ENCODE measurements around the gene ADAMTS15. TPM values are rescaled to one million over a fixed set of nuclear protein-coding genes. Genes with fewer than 3 reads are reported as not detected.

ADAMTS15 gene
- total and polyA plus RNA-seq, 11 donors: 5.3 to 71.0 (median 16.7) TPM

GRCh38 chr11:130418210-130418609 lies 30.2 kb upstream of the ADAMTS15 start:
- no peak for ATAC-seq
- Histone ChIP-seq H3K4me1 (peaks cover 0 to 13% (median 0%) of the 10 kb centered on the region in 12 donors), H3K27ac (no peak overlapping the region), H3K4me3 (no peak overlapping the region), H3K36me3 (no peaks in the 10 kb centered on the region), H3K27me3 (no peaks in the 10 kb centered on the region), H3K9me3 (no peaks in the 10 kb centered on the region)
- no peak for DNase-seq
- TF ChIP-seq, protein P1, sequence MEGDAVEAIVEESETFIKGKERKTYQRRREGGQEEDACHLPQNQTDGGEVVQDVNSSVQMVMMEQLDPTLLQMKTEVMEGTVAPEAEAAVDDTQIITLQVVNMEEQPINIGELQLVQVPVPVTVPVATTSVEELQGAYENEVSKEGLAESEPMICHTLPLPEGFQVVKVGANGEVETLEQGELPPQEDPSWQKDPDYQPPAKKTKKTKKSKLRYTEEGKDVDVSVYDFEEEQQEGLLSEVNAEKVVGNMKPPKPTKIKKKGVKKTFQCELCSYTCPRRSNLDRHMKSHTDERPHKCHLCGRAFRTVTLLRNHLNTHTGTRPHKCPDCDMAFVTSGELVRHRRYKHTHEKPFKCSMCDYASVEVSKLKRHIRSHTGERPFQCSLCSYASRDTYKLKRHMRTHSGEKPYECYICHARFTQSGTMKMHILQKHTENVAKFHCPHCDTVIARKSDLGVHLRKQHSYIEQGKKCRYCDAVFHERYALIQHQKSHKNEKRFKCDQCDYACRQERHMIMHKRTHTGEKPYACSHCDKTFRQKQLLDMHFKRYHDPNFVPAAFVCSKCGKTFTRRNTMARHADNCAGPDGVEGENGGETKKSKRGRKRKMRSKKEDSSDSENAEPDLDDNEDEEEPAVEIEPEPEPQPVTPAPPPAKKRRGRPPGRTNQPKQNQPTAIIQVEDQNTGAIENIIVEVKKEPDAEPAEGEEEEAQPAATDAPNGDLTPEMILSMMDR (IDR thresholded peaks at IDR 0.05): no peak
- no peak for TF ChIP-seq POLR2A (IDR thresholded peaks at IDR 0.05)
- WGBS, 4 donors: 92 to 97% (median 95%) methylated on average over 4 to 5 of the region's 5 CpGs
- intact Hi-C loops (cut with DNase I): no loop called here

- peak in 1 of 5 donors; percentile 47 for DNase-seq
- no peak overlapping the region for H3K27ac ChIP-seq
- H3K4me3 ChIP-seq: no peak overlapping the region
- no peaks in the 10 kb centered on the region for H3K27me3 ChIP-seq
- TF ChIP-seq POLR2A (IDR thresholded peaks at IDR 0.05): no peak
- TF ChIP-seq, protein P1 (IDR thresholded peaks at IDR 0.05): no peak
- H3K36me3 ChIP-seq: no peaks in the 10 kb centered on the region
- peaks cover 0 to 13% (median 0%) of the 10 kb centered on the region in 12 donors for H3K4me1 ChIP-seq
- ATAC-seq: peak in 2 of 4 donors; percentile 19 to 46
- intact Hi-C loops (cut with DNase I): no loop called here
- H3K9me3 ChIP-seq: no peaks in the 10 kb centered on the region
- WGBS, 4 donors: 65 to 74% (median 66%) methylated on average over 12 of the region's 12 CpGs
Measured at GRCh38 chr11:130418756-130419155, 29.7 kb upstream of the ADAMTS15 start.

DNA sequence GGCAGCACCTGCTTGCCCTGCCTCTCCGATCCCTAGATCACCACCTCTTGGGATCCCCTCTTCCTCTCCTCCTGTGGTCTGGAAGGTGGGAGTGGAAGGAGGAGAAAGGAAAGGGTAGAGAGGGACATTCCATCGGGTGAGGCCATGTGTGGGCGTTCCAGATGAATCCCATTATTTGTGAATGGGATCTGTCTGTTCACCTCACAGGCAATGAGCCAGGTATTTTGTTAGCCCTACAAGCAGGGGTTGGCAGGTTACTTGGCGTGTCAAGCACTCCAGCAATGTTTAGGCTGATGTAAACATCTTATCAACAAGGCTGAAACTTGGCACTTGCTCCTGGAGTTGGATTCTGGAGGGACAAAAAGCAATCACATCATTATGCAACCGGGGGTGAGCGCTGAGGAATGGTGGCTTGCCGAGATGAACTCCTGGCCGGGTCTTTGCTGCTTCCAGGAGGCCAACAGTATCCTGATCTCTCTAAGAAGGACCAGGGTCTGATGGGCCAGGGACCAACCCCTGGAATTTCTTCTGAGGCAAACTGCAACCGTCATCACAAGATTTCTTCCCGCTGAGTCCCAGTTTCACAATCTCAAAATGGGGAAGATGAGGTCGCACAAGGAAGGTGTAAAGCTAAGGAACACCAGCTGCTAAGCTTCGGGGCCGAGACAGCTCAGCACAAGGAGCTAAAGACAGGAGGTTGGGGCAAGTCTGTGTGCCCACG lies 27.8 kb upstream of the ADAMTS15 start:
- intact Hi-C loops (cut with DNase I): loop anchor here in 4 of 10 donors (5.0 kb wide), 2 partner anchors 203 to 208 kb away; no protein-coding TSS in a partner anchor
- Histone ChIP-seq H3K27me3 (peaks cover 0 to 3% (median 0%) of the 10 kb centered on the region in 9 donors), H3K4me1 (peaks cover 0 to 13% (median 0%) of the 10 kb centered on the region in 12 donors), H3K9me3 (no peaks in the 10 kb centered on the region), H3K4me3 (no peak overlapping the region), H3K36me3 (no peaks in the 10 kb centered on the region), H3K27ac (peak overlapping the region in 1 of 12 donors; percentile 48)
- peak in 1 of 5 donors; percentile 22 for DNase-seq
- TF ChIP-seq, protein P1 (IDR thresholded peaks at IDR 0.05): no peak
- peak in 2 of 4 donors; percentile 6 to 36 for ATAC-seq
- 53 to 70% (median 57%) methylated on average over 9 to 14 of the region's 14 CpGs for WGBS, 4 donors

GRCh38 chr11:130421199-130421585 lies 27.3 kb upstream of the ADAMTS15 start:
- ATAC-seq (no peak), DNase-seq (no peak)
- peak overlapping the region in 1 of 12 donors; percentile 48 for H3K27ac ChIP-seq
- peaks cover 0 to 13% (median 0%) of the 10 kb centered on the region in 12 donors for H3K4me1 ChIP-seq
- no peak overlapping the region for H3K4me3 ChIP-seq
- peaks cover 0 to 9% (median 0%) of the 10 kb centered on the region in 9 donors for H3K27me3 ChIP-seq
- intact Hi-C loops (cut with DNase I): loop anchor here in 4 of 10 donors (5.0 kb wide), 2 partner anchors 204 to 209 kb away; no protein-coding TSS in a partner anchor
- WGBS, 4 donors: 75 to 86% (median 81%) methylated on average over 7 of the region's 7 CpGs
- TF ChIP-seq, protein P1 (IDR thresholded peaks at IDR 0.05): no peak
- H3K36me3 ChIP-seq: no peaks in the 10 kb centered on the region
- no peaks in the 10 kb centered on the region for H3K9me3 ChIP-seq

All from heart left ventricle (tissue), 16 donors.